ENCODE results near the gene ESF1.

The ESF1 gene

DNA sequence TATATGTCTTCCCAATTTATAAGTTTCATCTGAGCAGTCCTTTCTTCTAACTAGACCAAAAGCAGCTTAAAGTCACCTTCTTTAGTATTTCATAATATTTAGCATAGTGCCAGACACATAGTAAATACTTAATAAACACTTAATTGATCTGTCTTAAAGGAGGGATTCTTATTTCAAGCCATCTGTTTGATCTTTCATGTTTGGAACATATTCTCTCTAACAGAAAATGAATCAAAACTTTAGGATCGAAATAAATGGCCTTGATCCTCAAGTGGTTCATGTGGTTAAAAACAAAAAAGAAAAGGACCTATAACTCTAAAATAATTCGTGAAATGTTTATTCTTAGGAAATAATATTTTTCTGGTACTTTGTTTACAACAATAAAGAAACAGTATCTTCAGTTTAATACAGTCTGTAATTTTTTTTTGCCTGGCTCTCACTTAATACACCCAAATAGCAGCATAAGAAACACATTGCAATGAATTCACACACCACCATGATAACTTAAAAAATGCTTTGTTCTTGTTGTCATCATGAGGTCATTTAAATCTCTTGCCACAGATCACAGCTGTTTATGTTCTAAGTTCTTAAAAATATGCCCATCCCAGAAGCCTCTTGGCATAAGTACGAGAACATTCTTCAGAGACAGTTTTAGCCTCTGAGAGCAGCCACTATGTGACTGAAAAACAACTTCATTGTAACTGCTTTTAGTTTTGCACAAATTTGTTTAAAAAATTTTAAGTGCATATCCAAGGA lies 48.1 kb downstream of the ESF1 start:
- no peak for DNase-seq

DNA sequence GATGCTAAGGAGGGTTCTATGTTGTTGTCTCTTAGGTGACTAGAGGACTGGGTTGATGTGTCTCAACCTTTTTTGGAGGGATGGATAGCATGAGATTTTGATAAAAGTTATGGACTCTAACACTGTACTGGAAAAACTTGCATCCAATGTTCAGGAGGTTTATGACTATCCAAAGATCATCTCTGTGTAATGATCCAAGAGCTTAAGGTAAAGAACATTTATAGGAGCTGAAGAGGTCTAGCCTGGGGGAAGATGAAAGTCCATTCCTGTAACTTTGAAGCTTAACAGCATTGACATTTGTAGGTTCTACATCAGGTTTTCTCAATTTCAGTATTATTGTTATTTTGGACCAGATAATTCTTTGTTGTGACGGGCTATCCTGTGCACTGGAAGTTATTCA lies 48.9 kb downstream of the ESF1 start:
- DNase-seq: no peak

DNA sequence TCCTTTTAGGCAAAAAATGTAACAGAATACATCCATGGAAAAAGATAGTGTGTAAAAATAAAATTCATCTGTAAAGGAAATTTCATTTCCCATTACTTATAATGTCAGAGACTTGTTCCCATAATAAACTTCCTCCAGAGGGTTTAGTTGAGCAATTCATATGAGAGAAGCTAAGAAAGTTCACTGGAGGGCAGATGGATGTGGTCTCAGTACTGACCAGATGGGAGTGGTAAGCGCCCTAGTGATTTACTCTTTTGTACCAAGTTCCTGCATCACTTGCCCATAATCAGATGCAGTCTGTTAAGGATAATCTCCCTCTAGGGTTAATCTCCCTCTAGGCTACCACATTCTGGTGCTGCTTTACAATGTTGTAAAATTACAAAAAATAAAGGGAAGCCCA lies 61.7 kb downstream of the ESF1 start:
- no peak for DNase-seq

DNA sequence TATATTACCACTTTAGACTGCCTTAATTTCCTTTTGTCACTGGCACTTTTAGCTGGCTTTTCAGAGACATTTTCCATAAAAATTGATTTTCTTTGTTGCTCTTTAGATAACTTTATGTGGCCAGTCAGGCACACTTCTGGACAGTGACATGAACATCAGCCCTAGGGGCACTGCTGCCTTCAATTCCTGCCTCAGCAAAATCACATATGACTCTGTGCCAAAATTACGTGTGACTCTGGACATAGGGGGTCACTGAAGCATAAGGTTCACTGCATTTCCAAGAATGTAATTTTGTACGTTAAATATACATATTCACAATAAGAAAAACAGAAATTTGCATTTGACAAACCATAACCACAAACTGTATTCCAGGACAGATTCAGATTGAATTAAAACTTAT lies 66.5 kb downstream of the ESF1 start:
- DNase-seq: no peak

DNA sequence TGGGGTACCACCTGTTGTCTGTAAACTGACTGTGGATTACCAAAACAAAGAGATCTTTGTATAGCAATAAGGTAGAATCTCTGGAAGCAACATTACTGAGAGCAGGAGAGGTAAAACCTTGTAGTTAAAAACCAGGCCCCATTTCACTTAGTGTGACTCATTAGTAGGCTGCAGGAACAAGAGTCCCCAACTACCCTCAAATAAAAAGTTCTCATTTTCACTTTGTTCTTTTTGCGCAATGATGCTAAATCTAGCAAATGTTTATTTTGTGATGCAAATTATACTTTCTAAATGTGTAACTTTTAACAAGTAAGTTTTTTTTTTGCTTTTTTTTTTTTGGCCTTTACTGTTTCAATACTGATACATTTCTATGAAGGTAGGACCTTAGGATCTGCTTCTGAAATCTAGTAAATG lies 67.1 kb downstream of the ESF1 start:
- no peak for DNase-seq

DNA sequence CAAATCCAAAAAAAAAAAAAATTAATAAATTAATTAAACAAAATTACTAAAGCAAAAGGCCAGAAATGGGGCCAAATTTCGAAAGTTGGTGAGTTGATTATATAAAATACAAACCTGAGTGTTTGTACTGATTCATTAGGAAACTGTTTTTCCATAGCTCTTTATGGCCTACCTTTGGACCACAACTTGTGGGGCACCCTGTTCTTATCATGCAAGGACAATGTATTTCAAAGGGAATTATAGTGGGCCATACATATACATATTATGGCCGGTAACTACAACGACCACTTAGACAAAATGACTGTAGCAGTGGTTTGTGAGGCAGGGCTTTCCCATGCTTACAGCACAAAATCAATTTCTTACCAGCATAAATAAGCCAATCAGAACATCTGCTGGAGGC lies 69.5 kb downstream of the ESF1 start:
- no peak for DNase-seq

DNA sequence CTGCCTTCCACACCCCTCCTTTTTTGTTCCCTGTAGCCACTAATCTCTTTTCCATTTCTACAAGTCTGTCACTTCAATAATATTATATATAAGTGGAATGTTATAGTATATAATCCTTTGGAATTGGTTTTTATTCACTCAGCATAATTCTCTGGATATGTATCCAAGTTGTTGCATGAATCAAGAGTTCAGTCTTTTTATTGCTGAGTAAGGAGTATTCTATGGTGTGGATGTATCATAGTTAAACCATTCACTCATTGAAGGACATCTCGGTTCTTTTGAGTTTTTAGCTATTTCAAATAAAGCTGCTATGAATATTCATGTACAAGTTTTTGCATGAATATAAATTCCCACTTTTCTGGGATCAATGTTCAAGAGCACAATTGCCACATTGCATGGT lies 76.5 kb downstream of the ESF1 start:
- no peak for DNase-seq

DNA sequence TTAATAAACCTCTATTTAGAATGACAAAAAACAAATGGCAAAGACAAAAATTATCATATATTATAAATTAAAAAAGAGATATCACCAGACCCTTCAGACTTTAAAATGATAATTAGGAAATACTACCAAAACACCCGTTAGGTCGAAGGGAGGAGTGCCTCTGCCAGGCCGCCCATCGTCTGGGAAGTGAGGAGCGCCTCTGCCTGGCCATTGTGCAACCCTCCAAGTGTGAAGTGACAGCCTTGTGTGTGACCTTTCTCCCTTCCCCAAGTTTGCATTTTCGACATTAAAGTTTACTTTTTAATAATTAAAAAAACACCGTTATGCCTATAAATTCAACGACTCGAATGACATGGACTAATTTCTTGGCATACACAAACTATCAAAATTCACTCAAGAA lies 81.5 kb downstream of the ESF1 start:
- DNase-seq: no peak

DNA sequence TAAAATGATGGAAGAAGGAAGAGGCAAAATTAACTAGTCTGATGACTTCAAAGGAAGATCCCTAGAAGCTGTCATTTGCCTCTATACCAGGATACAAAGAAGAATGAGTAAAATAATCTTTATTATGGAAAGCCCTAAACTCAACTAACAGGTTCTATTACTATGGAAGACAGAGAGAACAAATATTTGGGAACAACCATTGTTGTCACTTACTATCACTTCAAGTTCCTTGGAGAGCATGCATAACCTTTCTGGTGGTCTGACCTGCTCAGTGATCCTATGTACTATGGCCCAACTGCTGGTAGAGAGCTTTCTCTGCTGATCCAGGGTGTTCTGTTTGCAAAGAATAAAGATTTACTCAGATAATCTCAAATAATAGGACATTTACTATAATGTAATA lies 83.2 kb downstream of the ESF1 start:
- DNase-seq: no peak

DNA sequence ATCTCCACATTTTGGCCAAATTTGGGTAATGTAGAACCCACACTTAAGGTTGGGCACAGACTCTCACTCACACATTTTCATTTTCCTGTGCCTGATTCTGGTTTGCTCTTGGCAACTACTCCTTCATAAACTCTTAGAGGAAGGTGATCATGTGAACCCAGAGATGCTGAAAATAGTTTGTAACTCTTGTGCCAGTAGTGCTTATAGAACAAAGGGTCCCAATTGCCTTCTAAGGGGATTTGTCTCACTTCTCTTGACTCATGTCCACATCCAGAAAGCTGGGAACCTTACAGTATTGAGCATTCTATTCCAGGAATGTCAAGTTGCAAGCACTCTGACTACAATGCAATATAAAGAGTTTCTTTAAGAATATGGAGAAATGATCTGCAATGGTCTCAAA lies 84.0 kb downstream of the ESF1 start:
- DNase-seq: no peak

DNA sequence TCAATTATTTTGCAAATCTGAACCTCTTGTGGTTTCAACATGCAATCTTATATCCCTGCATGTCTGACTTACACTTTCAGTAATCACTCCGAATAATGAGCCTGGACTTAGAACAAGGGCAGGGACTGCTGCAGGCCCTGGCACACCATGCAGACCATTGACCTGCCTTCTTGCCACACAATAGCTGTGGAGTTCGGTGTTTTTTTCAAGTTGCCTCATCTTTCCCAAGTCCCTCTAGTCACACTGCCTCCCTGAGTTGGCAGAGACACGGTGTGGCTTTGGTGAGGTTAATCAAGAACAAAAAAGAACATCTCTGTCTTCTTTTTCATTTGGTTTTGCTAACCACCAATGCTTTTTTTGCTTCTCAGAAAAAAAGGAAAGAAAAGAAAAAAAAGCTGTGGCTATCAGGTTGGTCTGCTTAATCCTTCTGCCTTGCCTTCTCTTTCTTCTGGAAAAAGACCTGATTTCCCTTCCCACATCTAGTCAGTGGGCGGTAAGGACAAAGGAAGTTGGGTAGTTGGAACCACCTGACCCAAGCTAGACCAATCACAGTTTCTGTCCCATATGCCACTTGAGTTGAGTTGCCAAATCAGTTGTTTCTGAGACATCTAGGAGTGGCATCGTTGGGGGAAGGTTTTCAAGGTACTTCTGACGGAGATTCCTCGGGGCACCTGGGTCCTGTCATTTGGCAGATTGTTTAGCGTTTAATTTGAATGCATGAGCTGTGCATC lies 90.1 kb downstream of the ESF1 start:
- no peak for DNase-seq

DNA sequence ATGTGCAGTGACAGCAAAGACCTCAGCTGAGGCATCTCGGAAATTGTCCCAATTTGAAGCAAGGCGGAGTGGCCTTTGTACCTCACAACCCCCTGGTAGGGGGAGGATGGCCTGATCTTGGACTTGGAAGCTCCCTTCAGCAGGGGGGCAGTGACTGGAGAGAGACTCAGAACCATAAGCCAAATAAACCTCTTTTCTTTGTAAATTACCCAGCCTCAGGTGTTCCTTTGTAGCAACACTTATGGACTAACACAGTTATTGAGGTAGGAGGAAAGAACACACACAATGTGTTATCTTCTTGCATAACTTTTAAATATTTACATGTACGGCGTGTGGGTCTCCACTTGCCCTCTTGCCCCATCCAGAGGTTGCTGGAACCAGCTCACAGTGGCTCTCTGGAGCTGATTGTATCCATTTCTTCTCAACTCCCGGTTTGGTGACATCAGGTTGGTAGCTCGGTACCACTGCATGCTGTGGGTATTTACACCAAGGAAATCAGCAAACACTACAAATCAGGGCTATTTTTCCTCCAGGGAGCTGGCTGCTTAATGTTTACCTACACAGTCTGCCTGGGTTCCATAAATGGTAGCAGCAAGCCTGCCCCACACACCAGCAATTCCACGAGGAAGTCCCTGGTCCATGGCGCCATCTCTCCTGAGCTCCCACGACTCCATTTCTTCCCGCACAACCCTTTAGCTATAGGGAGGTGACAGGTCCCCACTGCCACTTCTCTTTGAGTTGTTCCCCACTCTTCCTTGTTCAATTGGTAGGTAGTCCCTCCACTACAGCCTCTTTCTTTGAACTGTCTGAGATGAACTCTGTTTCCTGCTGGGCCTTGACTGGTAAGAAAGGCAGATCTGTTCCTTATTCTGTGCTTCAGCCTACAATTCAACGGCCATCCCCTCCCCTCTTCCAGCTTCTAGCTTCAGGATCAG lies 91.7 kb downstream of the ESF1 start:
- no peak for DNase-seq

DNA sequence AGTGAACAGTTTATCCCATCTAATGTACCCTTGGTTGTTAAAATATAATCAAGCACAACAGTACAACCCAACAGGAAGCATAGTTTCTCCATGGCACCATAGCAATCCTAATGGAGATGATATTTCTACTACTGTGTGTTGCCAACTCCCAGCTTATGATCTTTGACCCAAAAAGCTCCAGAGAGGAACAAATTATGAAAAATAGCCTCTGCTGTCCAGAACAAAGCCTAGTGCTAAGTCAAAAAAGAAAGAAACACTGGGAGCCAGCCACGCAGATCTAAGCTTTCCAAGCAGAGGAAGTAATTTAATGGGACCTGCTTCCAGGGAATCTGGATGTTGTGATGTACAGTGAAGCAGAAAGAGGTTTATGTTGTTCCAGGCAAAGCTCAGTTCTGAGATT lies 93.8 kb downstream of the ESF1 start:
- no peak for DNase-seq

DNA sequence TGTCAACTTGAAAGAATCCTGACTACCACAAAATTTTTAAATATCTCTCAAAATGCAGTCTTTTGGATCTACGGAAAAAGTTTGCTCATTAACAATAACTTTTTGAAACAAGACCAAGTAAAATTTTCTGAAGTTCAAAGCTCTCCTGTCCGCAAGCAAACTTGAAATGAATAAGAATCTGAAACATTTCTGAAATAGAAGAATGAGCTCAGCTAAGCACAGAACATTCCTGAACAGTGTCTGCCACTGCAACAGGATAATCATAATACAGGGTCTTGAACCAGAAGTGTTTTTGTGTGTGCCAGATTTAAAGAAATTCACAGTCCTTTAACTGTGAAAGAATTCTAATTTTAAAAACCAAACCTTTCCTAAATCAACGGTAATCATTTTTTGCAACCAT lies 96.9 kb downstream of the ESF1 start:
- no peak for DNase-seq

DNA sequence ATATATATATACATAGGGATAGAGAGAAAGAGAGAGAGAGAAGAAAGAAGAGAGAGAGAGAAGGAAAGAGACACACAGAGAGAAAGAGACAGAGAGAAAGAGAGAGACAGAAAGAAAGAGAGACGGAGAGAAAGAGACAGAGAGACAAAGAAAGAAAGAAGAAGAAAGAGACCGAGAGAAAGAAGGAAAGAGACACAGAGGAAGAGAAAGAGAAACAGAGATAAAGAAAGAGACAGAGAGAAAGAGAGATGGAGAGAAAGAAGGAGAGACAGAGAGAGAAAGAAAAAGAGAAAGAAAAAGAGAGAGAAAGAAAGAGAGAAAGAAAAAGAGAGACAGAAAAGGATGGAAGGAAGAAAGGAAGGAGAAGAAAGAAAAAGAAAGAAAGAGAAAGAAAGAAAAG lies 99.1 kb downstream of the ESF1 start:
- no peak for DNase-seq

DNA sequence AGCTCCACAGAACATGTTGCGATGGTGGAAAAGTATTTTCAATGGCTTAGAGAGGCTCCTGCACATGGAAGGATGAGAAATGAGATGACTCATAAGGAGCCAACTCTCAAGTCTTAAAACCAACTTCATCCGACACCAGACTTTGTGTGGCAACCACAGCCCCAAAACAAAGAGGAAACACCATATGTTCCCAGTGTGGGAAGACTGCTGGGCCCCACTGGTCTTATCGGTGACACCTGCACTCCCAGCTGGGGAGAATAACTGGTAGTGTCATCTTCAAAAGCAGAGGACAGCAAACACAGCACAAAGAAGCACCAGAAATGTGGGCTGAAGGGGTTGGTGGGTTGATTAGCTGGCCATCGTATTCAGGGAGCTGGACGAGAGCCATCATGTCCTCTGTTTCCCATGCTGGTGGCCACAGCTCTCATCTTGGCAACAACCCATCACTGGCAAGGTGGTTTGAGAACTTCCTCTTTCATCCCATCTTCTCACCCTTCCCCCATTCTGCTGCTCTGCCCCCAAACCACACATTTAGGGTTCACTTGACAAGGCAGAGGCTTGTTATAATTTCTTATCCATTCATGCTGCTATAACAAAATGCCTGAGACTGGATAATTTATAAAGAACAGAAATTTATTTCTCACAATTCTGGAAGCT lies 100.0 kb downstream of the ESF1 start:
- no peak for DNase-seq

DNA sequence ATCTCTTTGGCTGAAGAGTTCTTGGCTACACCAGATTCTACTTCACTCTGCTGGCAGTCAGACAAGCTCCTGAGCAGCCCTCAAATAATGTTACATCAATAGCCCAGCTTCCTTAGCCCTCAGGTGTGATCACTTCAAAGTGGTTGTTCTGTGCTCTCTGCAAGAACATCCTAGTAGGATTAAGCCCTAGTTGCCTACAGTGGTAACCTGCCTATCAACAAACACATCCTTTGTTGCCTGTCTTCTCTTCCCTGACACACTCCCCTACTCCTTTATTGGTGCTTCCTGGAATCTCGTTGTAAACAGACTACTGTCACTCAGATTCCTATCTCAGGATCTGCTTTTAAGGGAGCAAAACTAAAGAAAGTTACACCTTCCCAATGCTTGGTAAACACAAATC lies 100.9 kb downstream of the ESF1 start:
- DNase-seq: no peak

DNA sequence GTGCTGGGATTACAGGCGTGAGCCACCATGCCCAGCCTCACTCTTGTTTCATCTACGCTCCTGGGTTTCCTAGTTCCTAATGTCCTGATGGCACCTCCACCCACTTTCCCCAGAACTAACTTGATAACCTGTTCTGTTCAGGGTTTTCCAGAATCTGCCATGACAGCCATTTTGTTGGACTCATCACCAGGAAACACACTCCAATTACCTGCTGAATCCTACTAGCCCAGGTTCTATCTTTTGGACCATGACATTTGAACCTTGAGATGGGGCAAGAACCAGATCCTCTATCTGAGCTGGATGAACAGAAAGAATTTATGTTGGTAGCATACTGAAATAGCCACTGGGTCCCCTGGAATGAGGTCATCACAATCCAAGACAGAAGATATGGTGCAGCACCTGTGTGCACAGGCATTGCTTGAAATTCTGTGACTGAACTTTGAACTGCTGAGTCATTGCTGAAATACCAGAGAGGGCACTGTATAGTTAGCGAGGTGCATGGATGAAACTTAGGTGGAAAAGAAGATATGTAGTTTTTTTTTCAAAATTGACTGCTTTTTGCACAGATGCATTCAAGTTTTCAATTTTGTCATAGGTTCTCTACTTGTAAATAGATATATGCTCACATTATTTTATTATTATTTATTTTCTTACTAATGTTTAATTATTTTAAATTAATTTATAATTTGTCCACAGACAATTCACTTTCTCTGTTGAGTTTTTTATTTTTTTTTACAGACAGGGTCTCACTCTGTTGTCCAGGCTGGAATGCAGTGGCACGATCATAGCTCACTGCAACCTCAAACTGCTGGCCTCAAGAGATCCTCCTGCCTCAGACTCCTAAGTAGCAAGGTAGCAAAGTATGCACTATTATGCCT lies 103.2 kb downstream of the ESF1 start:
- no peak for DNase-seq

DNA sequence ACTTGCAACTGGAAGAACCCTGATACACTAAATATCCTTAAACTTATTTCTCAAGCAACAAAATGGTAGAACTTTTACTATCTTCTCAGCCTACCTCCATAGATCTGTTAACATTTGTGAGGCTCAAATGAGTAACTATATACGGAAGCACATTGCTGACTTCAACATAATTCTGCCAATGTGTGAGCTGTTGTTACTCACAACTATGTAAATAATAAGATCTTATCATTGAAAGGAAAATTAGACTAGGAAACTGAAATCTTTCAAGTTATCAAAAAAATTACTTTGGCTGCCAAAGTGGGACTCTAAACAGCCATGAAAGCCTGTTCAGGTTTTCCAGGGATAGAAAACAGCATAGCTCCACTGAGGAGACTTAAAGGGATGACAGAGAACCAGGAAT lies 105.8 kb downstream of the ESF1 start:
- DNase-seq: no peak

DNA sequence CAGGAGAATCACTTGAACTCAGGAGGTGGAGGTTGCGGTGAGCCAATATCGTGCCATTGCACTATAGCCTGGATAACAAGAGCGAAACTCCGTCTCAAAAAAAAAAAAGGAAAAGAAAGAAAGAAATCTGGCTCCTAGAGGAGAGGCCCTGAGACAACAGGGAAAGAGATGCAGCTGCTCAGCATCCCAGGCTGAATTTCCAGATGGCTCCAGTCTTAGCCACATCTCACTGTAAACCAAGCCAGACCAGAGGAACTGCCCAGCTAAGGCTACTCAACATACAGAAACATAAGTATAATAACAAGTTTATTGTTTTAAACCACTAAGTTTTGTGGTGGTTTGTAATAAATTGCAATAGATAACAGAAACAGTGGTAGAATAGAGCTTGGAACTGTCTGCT lies 107.5 kb downstream of the ESF1 start:
- DNase-seq: no peak

DNA sequence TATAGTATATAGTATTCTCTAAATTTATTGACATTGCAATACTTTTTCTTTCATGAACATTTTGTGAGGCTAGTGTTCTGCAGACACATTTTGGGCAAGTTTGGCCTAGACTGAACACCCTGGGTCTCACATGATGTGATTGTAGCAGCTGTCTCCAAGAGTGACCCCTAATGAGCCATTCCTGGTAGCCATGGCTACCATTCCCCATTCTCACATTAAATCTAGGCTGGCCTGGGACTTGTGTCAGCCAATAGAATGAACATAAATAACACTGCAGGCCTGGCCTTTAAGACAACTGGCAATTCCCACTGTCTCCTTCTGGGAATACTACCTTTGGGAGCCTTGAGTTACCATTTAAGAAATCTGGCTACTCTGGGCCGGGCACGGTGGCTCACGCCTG lies 108.0 kb downstream of the ESF1 start:
- DNase-seq: no peak

DNA sequence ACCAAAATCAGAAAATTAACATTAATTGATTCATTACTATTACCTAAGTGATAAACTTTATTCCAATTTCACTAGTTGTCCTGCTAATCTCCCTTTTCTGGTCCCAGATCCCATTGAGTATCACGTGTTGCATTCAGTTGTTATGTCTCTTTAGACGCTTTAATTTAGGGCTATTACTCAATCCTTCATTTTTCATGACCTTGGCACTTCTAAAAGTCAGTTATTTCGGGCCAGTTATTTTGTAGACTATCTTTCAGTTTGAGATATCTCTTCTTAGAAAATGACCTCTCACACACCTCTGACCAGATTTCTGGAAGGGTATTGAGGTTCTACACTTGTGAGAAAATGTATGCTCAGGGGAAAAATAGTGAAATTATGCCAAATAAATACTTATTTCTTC lies 112.0 kb downstream of the ESF1 start:
- no peak for DNase-seq

Data from NCI-H2107 (cell line).